ENCODE measurements around the gene LMBR1. TPM values are rescaled to one million over a fixed set of nuclear protein-coding genes. Genes with fewer than 3 reads are reported as not detected.

Gene LMBR1
- total and polyA plus RNA-seq, 2 donors (not counting 1 experiment from before 2014, with no cell fraction given) = 19.7 to 85.2 TPM

GRCh38 chr7:156820445-156821063 is 72.4 kb downstream of the LMBR1 start:
- Histone ChIP-seq H3K79me2 (ENCODE audit: control insufficient read depth, insufficient read depth, low read length) (no peaks in the 10 kb centered on the region), H3K9ac (ENCODE audit: low read length) (no peak overlapping the region), H3K4me1 (ENCODE audit: control insufficient read depth in 2 of 2, insufficient read depth in 2 of 2, low read length in 2 of 2) (no peaks in the 10 kb centered on the region), H2AFZ (ENCODE audit: insufficient read depth, low read depth, low read length, poor library complexity, severe bottlenecking) (no peak overlapping the region), H3K4me2 (replicated peaks; ENCODE audit: low read depth, low read length, poor library complexity, severe bottlenecking) (no peak overlapping the region), H3K36me3 (replicated peaks in 1 of 2; ENCODE audit: control extremely low read depth in 1 of 2, control insufficient read depth in 1 of 2, extremely low read depth in 1 of 2, insufficient read depth in 2 of 2, low read length in 1 of 2) (no peaks in the 10 kb centered on the region), H3K27ac (ENCODE audit: low read length in 2 of 2) (no peak overlapping the region), H3K4me3 (ENCODE audit: control extremely low read depth in 1 of 5, extremely low read depth in 1 of 5, insufficient read depth in 1 of 5, low read depth in 2 of 5, low read length in 4 of 5) (no peak overlapping the region), H3K27me3 (replicated peaks in 1 of 4; ENCODE audit: control extremely low read depth in 1 of 4, control insufficient read depth in 3 of 4, insufficient read depth in 4 of 4, low read length in 3 of 4) (no peaks in the 10 kb centered on the region), H4K20me1 (ENCODE audit: control insufficient read depth, insufficient read depth, low read length, poor library complexity, severe bottlenecking) (no peaks in the 10 kb centered on the region), H3K9me3 (ENCODE audit: control extremely low read depth in 1 of 3, control insufficient read depth in 2 of 3, insufficient read depth in 1 of 3, low read length in 2 of 3) (no peaks in the 10 kb centered on the region)
- Mint-ChIP-seq H3K27me3 (no peaks in the 10 kb centered on the region), H3K4me3 (no peak overlapping the region), H3K27ac (no peak overlapping the region), H3K4me1 (no peaks in the 10 kb centered on the region), H3K9me3 (ENCODE audit: insufficient read depth) (no peaks in the 10 kb centered on the region)
- intact Hi-C loops (cut with micrococcal nuclease) = no loop called here
- no peak for ATAC-seq (ENCODE audit: low read depth)
- no peak for DNase-seq
- WGBS (ENCODE audit: insufficient coverage) = 90% methylated on average over 7 of the region's 8 CpGs
- TF ChIP-seq CTCF (IDR thresholded peaks at IDR 0.05) (peak; percentile 29), EZH2 (IDR thresholded peaks at IDR 0.05; ENCODE audit: borderline replicate concordance, insufficient read depth, low read depth, low read length, poor library complexity, severe bottlenecking) (no peak)
- POLR2A ChIA-PET = no interaction called here
- CTCF ChIA-PET = no interaction called here

- Histone ChIP-seq H4K20me1 (ENCODE audit: control insufficient read depth, insufficient read depth, low read length, poor library complexity, severe bottlenecking) (no peaks in the 10 kb centered on the region), H3K4me3 (ENCODE audit: control extremely low read depth in 1 of 5, extremely low read depth in 1 of 5, insufficient read depth in 1 of 5, low read depth in 2 of 5, low read length in 4 of 5) (no peak overlapping the region), H3K27me3 (replicated peaks in 1 of 4; ENCODE audit: control extremely low read depth in 1 of 4, control insufficient read depth in 3 of 4, insufficient read depth in 4 of 4, low read length in 3 of 4) (no peaks in the 10 kb centered on the region), H3K9ac (ENCODE audit: low read length) (no peak overlapping the region), H3K4me1 (ENCODE audit: control insufficient read depth in 2 of 2, insufficient read depth in 2 of 2, low read length in 2 of 2) (no peaks in the 10 kb centered on the region), H3K4me2 (replicated peaks; ENCODE audit: low read depth, low read length, poor library complexity, severe bottlenecking) (no peak overlapping the region), H2AFZ (ENCODE audit: insufficient read depth, low read depth, low read length, poor library complexity, severe bottlenecking) (no peak overlapping the region), H3K36me3 (replicated peaks in 1 of 2; ENCODE audit: control extremely low read depth in 1 of 2, control insufficient read depth in 1 of 2, extremely low read depth in 1 of 2, insufficient read depth in 2 of 2, low read length in 1 of 2) (no peaks in the 10 kb centered on the region), H3K9me3 (ENCODE audit: control extremely low read depth in 1 of 3, control insufficient read depth in 2 of 3, insufficient read depth in 1 of 3, low read length in 2 of 3) (no peaks in the 10 kb centered on the region), H3K79me2 (ENCODE audit: control insufficient read depth, insufficient read depth, low read length) (no peaks in the 10 kb centered on the region), H3K27ac (ENCODE audit: low read length in 2 of 2) (no peak overlapping the region)
- ATAC-seq (ENCODE audit: low read depth) = no peak
- WGBS (ENCODE audit: insufficient coverage) = 100% methylated on average over 2 of the region's 5 CpGs
- CTCF ChIA-PET = no interaction called here
- POLR2A ChIA-PET = no interaction called here
- no peak for TF ChIP-seq CTCF (IDR thresholded peaks at IDR 0.05)
- TF ChIP-seq EZH2 (IDR thresholded peaks at IDR 0.05; ENCODE audit: borderline replicate concordance, insufficient read depth, low read depth, low read length, poor library complexity, severe bottlenecking) = no peak
- intact Hi-C loops (cut with micrococcal nuclease) = loop anchor here (5.0 kb wide), 1 partner anchor 1003 kb away; no protein-coding TSS in a partner anchor
- H3K27me3 Mint-ChIP-seq = no peaks in the 10 kb centered on the region
- no peak overlapping the region for H3K4me3 Mint-ChIP-seq
- no peaks in the 10 kb centered on the region for H3K9me3 Mint-ChIP-seq (ENCODE audit: insufficient read depth)
- no peaks in the 10 kb centered on the region for H3K4me1 Mint-ChIP-seq
- no peak overlapping the region for H3K27ac Mint-ChIP-seq
- no peak for DNase-seq
Measured at GRCh38 chr7:156819733-156820295, 73.2 kb downstream of the LMBR1 start.
